Tibial nerve (tissue), 3 donors: Measurements from ENCODE around the gene SMS.

Source experiments
- POLR2A ChIP-seq, 2 donors: fragments of 450-650 bp; IDR thresholded peaks; one replicate each; pipeline ENCODE4 v1.6.1; 2017; ENCODE audit warnings: antibody characterized with exemption in 2 of 2, mild to moderate bottlenecking in 2 of 2, moderate library complexity in 2 of 2
- TF ChIP-seq, protein P1 (sequence below), 5 experiments: fragments of 200-600 bp in 3 of 5; fragments of 450-650 bp in 2 of 5; sonication (generic) in 3 of 5; IDR thresholded peaks; one replicate each; pipeline ENCODE4 v1.5.1; 2016 to 2019; ENCODE audit warnings: antibody characterized with exemption in 5 of 5, mild to moderate bottlenecking in 3 of 5, moderate library complexity in 2 of 5

DNA sequence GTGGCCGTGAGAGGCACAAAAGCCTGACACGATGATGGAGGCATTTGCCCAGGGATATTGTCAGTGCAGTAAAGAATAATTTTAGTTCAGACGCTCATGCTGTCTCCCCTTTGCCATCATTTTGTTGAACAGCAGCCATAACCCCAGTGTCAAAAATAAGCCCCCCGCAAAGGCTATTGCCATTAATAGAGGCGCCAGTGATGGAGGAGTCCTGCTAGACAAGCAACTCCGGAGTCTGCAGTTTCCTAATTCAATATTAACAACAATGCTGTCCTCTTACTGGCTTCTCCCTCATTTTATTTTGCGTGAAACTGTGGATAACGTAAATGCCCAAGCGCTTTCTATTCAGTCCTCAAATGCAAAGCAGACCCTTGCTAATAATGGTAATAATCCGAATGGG is 603 bp upstream of the SMS start:
- TF ChIP-seq, protein P1, sequence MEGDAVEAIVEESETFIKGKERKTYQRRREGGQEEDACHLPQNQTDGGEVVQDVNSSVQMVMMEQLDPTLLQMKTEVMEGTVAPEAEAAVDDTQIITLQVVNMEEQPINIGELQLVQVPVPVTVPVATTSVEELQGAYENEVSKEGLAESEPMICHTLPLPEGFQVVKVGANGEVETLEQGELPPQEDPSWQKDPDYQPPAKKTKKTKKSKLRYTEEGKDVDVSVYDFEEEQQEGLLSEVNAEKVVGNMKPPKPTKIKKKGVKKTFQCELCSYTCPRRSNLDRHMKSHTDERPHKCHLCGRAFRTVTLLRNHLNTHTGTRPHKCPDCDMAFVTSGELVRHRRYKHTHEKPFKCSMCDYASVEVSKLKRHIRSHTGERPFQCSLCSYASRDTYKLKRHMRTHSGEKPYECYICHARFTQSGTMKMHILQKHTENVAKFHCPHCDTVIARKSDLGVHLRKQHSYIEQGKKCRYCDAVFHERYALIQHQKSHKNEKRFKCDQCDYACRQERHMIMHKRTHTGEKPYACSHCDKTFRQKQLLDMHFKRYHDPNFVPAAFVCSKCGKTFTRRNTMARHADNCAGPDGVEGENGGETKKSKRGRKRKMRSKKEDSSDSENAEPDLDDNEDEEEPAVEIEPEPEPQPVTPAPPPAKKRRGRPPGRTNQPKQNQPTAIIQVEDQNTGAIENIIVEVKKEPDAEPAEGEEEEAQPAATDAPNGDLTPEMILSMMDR (IDR thresholded peaks at IDR 0.05), result no peak
- TF ChIP-seq POLR2A (IDR thresholded peaks at IDR 0.05), result no peak
